HG03064 (cell line): Measurements from ENCODE around the gene GCHFR.

Source experiments
- ATAC-seq: cut with Tn5 transposase; IDR thresholded peaks from one replicate; pipeline ENCODE4 v1.9.1; 2021; ENCODE audit warnings: low read depth; ENCODE audit not compliant: unreplicated experiment

The GCHFR gene

GRCh38 chr15:40775740-40776536 lies 12.1 kb downstream of the GCHFR start:
- ATAC-seq = no peak

GRCh38 chr15:40776537-40777141 lies 12.8 kb downstream of the GCHFR start:
- no peak for ATAC-seq

DNA sequence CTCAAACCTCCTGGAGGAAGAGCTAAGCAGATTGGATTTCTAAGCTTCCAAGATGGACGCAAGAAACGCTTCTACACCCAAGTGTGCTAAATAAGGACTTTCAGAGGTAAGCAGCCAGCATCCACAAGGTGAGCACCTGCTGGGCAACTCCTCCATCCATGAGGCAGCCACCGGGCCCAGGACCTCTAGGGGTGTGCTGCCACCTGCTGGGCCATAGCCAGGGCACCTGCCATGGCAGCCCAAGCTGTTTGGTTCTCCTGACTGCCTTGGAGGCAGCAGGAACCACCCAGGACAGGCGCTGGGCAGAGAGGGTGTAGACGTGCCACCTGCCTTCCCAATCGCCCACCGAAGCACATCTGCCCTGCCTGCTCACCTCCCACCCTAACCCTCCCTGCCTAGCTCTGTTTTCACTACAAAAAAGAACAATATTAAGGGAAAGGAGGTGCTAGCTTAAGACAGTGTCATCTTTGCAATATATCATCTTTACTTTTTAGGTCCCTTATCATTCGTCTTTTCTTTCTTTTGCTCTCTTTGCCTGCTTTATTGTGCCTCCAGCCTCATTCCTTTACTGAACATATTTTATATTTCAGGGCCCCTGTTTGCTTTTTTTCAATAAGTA lies 18.9 kb downstream of the GCHFR start:
- no peak for ATAC-seq

GRCh38 chr15:40785164-40785563 lies 21.3 kb downstream of the GCHFR start:
- ATAC-seq = no peak

DNA sequence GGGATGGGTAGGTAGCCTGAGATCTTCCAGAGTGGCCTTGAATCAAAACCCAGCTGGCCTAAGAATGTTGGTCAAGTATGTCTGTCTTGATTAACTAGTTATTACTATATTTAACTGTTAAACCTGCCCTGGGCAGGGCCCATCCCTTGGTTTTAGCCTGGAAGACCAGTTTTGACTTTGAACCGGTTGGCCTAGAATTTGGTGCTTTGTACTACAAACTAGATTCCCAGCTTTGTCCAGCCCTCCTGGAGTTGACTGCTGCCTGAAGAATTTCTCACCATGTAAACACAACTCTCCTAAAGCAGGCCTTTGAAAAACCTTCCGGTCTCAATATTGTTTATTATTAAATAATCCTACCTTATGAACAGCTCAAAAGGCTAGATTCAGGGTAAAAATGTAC lies 21.9 kb downstream of the GCHFR start:
- ATAC-seq = no peak

GRCh38 chr15:40787344-40787841 lies 23.5 kb downstream of the GCHFR start:
- no peak for ATAC-seq

- ATAC-seq = no peak
These were observed 24.1 kb downstream of the GCHFR start for GRCh38 chr15:40787991-40788390.

GRCh38 chr15:40789119-40789518 lies 25.3 kb downstream of the GCHFR start:
- no peak for ATAC-seq

- no peak for ATAC-seq
These were observed 26.1 kb downstream of the GCHFR start for GRCh38 chr15:40789999-40790398.

DNA sequence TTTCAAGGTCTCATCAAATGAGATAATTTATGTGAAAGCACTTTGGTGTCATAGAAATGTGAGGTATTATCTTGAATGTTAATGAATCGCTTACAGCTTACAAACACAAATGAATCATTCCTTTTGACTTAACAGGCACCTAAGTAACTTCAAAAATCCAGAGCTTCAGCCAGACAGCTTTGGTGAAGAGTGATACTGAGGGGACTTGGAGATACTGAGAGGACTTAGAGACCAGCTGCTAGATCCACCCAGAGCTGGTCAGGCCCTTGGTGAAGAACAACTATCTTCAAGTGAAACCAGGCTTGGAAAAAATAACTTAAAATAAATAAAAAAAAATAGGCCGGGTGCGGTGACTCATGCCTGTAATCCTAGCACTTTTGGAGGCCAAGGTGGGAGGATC lies 26.9 kb downstream of the GCHFR start:
- ATAC-seq = no peak

GRCh38 chr15:40792394-40792793 lies 28.5 kb downstream of the GCHFR start:
- ATAC-seq = no peak

- ATAC-seq = no peak
These were observed 29.5 kb downstream of the GCHFR start for GRCh38 chr15:40793216-40793989.

DNA sequence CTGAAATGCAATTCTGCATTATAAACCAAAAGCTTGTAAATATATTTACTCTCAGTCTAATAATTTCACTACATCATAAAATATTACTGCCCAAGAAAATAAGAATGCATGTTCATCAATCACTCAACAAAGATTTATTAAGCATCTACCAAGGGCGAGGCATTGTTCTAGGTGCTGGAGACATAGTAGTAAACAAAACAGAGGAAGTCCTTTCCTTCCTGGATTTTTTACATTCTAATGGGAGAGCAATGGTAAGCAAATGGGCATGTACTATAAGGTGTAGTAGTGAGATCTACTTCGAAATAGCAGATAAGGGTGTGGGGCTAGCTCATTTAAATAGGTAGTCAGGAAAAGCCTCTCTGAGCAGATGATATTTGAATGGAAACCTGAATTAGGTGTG lies 32.2 kb downstream of the GCHFR start:
- ATAC-seq = no peak

GRCh38 chr15:40796512-40796911 lies 32.6 kb downstream of the GCHFR start:
- no peak for ATAC-seq

- ATAC-seq = no peak
These were observed 35.7 kb downstream of the GCHFR start for GRCh38 chr15:40799523-40799922.

DNA sequence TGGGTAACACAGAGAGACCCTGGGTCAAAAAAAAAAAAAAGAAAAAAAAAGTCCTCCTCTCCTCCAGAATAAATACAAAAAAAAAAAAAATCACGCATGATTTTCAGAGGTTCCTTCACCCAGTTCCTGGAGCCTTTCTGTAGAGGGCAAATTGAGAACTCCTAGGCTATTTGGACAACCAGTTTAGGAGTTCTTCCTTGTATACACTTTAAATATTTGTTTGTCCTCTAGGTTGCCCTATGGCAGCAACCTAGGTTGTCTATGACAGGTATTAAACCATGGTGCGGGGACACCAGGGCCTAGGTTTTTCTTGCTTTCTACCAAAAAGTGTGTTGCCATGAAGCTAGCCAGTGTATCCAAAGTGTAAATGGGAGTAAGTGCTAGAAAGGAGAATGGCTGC lies 39.2 kb downstream of the GCHFR start:
- no peak for ATAC-seq

DNA sequence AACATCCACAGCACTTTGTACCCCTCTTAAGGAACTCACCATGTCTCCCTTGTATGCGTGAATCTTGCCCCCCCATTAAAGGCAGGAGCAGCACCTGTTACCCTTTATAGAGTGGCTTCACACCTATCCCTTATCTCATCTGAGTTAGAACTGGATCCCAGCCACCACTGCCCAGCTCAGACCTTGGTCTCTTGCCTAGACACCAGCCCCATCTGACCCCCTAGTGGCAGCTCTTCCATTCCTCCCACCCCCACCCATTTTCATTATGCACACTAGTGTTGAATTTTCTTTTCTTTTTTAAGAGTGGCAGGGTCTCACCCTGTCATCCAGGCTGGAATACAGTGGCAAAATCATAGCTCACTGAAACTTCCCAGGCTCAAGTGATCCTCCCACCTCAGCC lies 39.8 kb downstream of the GCHFR start:
- ATAC-seq = no peak

DNA sequence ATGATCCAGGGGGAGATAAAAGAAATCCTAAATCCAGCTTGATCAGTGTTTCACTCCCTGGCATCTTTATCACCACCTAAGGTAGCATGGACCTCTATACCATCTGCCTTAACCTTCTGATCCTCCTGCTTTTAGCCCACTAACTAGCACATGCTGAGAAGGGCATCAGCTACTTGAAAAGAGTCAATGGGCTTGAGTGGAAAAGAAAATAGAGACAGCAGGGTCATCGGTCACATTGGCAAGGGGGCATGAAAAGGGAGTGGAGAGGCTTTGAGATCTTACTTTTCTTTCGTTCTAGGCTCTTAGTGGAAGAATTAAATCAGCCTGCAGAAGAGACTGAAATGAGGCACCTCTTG lies 42.8 kb downstream of the GCHFR start:
- ATAC-seq = no peak

DNA sequence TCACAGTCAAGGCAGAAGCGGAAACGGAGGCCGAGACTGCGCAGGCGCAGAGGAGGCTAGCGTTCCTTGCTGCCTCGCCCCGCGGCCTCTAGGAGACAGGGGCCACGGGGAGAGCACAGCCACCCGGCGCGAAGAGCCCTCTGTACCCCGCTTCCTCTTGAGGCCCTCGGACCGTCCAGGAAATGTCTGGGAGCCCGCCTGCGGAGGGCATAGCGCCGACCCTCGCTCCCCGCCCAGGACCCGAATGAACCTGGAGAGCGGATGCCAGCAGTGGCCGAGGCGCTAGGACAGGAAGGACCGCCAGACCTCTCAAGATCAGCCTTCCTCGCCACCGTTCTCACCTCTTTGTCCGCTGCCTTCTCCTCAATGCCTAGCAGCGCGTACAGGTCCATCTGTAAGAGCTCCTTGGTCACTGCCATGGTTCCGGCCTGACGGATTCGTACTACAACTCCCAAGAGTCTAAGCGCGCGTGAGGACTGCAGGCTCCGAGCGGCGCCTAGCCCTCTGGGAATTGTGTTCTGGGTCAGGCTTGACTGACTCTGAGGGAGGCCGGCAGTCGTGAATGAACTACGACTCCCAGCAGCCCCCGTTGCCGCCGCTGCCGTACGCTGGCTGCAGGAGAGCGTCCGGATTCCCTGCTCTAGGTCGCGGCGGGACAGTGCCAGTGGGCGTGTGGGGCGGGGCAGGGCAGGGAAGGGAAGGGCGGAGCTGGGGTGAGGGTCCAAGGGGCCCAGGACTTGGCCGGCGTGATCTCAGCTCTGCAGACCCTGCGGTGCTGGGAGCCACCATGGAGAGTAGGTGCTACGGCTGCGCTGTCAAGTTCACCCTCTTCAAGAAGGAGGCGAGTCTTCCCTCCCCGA lies 43.4 kb downstream of the GCHFR start, which contains the start of the genes DNAJC17 and ZFYVE19:
Gene DNAJC17, minus strand, starts transcription at position 446 of the 860 bp plus-strand sequence. Its CDS starts 27 bp downstream, at position 419.
Gene ZFYVE19, plus strand, starts transcription at position 62 of the 860 bp plus-strand sequence. Its CDS starts 501 bp downstream, at position 563.
- peak; percentile 95 for ATAC-seq
